Measurements from ENCODE around the gene ANXA6.

The ANXA6 gene

DNA sequence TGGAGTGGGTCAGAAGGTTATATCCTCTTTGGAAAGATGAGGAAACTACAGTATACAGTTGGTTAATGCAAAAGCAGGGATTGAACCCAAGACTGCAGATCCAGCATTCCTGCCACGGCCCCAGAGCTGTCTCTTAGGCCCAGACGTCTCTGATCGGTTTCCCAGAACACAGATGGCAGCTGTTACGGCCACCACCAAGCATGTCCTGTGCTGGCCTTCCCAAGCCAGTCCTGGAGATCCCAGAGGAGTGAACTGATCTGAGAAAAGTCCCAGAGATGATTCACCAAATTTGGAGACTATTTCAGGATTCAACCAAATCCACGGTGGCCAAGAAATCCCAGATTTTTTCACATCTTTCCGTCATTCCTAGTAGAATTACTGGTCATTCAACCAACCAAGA lies 96.8 kb downstream of the ANXA6 start:
- DNase-seq = no peak

GRCh38 chr5:151058891-151059489 lies 98.6 kb downstream of the ANXA6 start:
- peak; percentile 63 for DNase-seq

DNA sequence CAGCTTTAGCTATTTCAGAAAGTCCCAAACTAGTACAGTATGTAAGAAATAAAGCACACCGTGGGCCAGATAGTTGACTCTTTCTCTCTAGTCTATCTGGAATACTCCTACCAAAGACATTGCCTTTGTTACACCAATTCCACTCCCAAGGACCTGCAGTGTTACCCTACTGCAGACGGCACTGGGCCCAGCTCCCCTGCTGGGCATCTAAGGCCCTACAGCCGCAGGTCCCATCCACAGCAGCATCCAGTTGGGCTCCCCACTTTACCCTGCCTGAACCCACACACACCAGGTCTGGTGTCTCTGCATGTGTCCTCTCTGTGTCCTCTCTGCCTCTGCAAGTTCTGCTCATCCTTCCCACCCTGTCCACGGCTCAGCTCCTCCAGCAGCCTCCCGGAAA lies 99.3 kb downstream of the ANXA6 start:
- peak; percentile 32 for DNase-seq

- DNase-seq = no peak
Measured at GRCh38 chr5:151056379-151057325, 100.9 kb downstream of the ANXA6 start.

DNA sequence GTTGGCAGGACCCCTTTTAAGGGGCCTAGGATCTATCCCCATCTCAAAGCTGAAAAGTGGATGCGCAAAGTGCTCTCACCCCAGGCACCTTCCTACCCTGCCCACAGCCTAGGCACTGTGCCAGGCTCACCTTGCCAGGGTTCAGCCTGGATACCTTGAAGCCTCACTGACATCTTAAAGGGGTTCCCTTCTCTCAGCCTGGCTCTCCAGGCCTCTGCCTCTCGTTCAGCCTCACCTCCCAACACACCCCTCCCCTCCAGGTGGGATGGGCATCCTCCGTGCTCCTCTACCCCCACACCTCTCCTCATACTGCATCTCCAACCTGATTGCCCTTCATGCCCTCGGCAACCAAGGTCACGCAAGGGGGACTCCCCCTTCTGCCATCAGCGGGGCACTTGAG lies 102.2 kb downstream of the ANXA6 start:
- DNase-seq = no peak

- no peak for DNase-seq
Measured at GRCh38 chr5:151054709-151055108, 102.9 kb downstream of the ANXA6 start.

DNA sequence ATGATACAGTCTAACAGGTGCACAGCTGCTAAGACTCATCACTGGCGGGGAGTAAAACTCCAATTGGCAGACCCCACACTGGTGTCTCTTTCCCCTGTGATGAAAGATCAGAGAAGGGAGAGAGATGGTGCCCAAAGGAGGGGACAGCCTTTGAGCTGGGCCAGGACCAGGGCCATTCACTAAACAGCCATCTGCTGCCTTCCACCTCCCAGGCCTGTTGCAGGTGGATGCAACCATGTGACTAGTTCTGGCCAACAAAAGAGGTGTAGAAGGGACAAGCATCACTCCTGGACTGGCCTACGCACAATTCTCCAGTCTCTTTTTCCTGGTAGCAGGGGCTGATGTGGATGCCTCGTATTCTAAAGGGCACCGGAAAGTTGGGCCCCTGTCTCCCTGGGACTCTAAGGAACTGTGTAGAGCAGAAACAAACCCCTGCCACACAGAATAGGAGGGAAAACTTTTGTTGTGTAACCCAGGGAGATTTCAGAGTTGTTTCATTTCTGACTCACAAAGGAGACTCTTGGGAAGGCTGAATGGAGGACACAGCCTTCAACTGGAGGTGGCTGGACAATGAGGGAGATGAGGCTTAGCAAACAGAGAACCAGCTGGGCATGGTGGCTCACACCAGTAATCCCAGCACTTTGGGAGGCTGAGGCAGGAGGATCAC lies 103.7 kb downstream of the ANXA6 start:
- no peak for DNase-seq

DNA sequence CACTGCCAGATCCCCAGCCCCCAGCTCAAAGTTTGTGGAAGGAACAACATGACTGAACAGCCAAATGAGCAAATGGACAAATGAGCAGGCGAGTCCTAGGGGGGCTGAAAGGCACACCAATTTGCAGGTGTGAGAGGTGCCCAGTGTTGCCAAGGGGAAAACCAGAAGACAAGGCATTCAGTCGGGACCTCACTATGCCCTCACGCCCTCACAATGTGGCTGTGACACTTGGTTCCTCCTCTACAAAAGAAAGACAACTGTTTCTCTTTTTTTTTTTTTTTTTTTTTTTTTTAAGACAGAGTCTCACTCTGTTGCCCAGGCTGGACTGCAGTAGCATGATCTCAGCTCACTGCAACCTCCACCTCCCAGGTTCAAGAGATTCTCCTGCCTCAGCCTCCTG lies 104.7 kb downstream of the ANXA6 start:
- DNase-seq = no peak

GRCh38 chr5:151051931-151052608 lies 105.5 kb downstream of the ANXA6 start:
- no peak for DNase-seq

- peak; percentile 94 for DNase-seq
Measured at GRCh38 chr5:151051066-151051930, 106.3 kb downstream of the ANXA6 start.

Measured in hematopoietic multipotent progenitor cell treated with erythropoietin and hydrocortisone succinate and interleukin-3 and kit ligand, for 4 days (in vitro differentiated cells).